Measurements from ENCODE around the gene CTNNA3. TPM values are rescaled to one million over a fixed set of nuclear protein-coding genes. Genes with fewer than 3 reads are reported as not detected.

CTNNA3 gene
- total and polyA plus RNA-seq, 4 donors = 0.16 to 2.4 (median 1.4) TPM

- H3K36me3 ChIP-seq (ENCODE audit: control insufficient read depth in 4 of 4, insufficient read depth in 3 of 4, low read depth in 1 of 4, low read length in 3 of 4) = no peaks in the 10 kb centered on the region
- H3K4me3 ChIP-seq (ENCODE audit: low read depth in 1 of 3, low read length in 3 of 3) = no peak overlapping the region
- H3K9ac ChIP-seq (ENCODE audit: low read depth in 1 of 2, low read length in 2 of 2) = no peak overlapping the region
- H3K4me1 ChIP-seq (ENCODE audit: control insufficient read depth in 4 of 4, insufficient read depth in 4 of 4, low read length in 3 of 4) = no peaks in the 10 kb centered on the region
- no peak overlapping the region for H3K27ac ChIP-seq (ENCODE audit: low read depth in 1 of 2, low read length in 2 of 2)
- H3K27me3 ChIP-seq (ENCODE audit: control insufficient read depth in 4 of 4, insufficient read depth in 4 of 4, low read length in 3 of 4) = no peaks in the 10 kb centered on the region
- no peak for DNase-seq (ENCODE audit: low spot score)
- TF ChIP-seq FOXA1 (IDR thresholded peaks at IDR 0.05) (no peak), CTCF (IDR thresholded peaks at IDR 0.05; ENCODE audit: low read depth, low read length, missing input control) (no peak), NR2F2 (IDR thresholded peaks at IDR 0.05) (no peak)
- WGBS = 81% methylated on average over 1 of the region's 1 CpG
- peaks cover 0 to 2% (median 0%) of the 10 kb centered on the region in 4 donors for H3K9me3 ChIP-seq (ENCODE audit: control insufficient read depth in 4 of 4, low read length in 3 of 4)
Observed at GRCh38 chr10:65964205-65964604, 1731.8 kb downstream of the CTNNA3 start.

- no peak for DNase-seq (ENCODE audit: low spot score)
- H3K4me3 ChIP-seq (ENCODE audit: low read depth in 1 of 3, low read length in 3 of 3) = no peak overlapping the region
- no peaks in the 10 kb centered on the region for H3K36me3 ChIP-seq (ENCODE audit: control insufficient read depth in 4 of 4, insufficient read depth in 3 of 4, low read depth in 1 of 4, low read length in 3 of 4)
- H3K9me3 ChIP-seq (ENCODE audit: control insufficient read depth in 4 of 4, low read length in 3 of 4) = no peaks in the 10 kb centered on the region
- no peak overlapping the region for H3K9ac ChIP-seq (ENCODE audit: low read depth in 1 of 2, low read length in 2 of 2)
- no peak for TF ChIP-seq FOXA2 (IDR thresholded peaks at IDR 0.05)
- no peak for TF ChIP-seq TAF1 (conservative IDR thresholded peaks at IDR 0.05)
- TF ChIP-seq ATF3 (IDR thresholded peaks at IDR 0.05) = no peak
- TF ChIP-seq HNF4A (conservative IDR thresholded peaks at IDR 0.05) = no peak
- TF ChIP-seq MAX (IDR thresholded peaks at IDR 0.05) = no peak
- TF ChIP-seq RAD21 (IDR thresholded peaks at IDR 0.05) = no peak
- TF ChIP-seq GABPA (IDR thresholded peaks at IDR 0.05 in 1 of 2, conservative IDR thresholded peaks at IDR 0.05 in 1 of 2) = no peak
- TF ChIP-seq RXRA (IDR thresholded peaks at IDR 0.05) = no peak
- TF ChIP-seq SP1 (IDR thresholded peaks at IDR 0.05) = no peak
- no peak for TF ChIP-seq ZBTB33 (IDR thresholded peaks at IDR 0.05)
- no peak for TF ChIP-seq YY1 (IDR thresholded peaks at IDR 0.05)
- no peak for TF ChIP-seq FOXA1 (IDR thresholded peaks at IDR 0.05)
- no peak overlapping the region for H3K27ac ChIP-seq (ENCODE audit: low read depth in 1 of 2, low read length in 2 of 2)
- no peaks in the 10 kb centered on the region for H3K4me1 ChIP-seq (ENCODE audit: control insufficient read depth in 4 of 4, insufficient read depth in 4 of 4, low read length in 3 of 4)
- no peaks in the 10 kb centered on the region for H3K27me3 ChIP-seq (ENCODE audit: control insufficient read depth in 4 of 4, insufficient read depth in 4 of 4, low read length in 3 of 4)
Observed at GRCh38 chr10:65952086-65952485, 1743.9 kb downstream of the CTNNA3 start.

- Histone ChIP-seq H3K27me3 (ENCODE audit: control insufficient read depth in 4 of 4, insufficient read depth in 4 of 4, low read length in 3 of 4) (no peaks in the 10 kb centered on the region), H3K9me3 (ENCODE audit: control insufficient read depth in 4 of 4, low read length in 3 of 4) (no peaks in the 10 kb centered on the region), H3K9ac (ENCODE audit: low read depth in 1 of 2, low read length in 2 of 2) (no peak overlapping the region), H3K4me3 (ENCODE audit: low read depth in 1 of 3, low read length in 3 of 3) (no peak overlapping the region), H3K4me1 (ENCODE audit: control insufficient read depth in 4 of 4, insufficient read depth in 4 of 4, low read length in 3 of 4) (no peaks in the 10 kb centered on the region), H3K36me3 (ENCODE audit: control insufficient read depth in 4 of 4, insufficient read depth in 3 of 4, low read depth in 1 of 4, low read length in 3 of 4) (no peaks in the 10 kb centered on the region), H3K27ac (ENCODE audit: low read depth in 1 of 2, low read length in 2 of 2) (no peak overlapping the region)
- WGBS = 63% methylated on average over 2 of the region's 2 CpGs
- DNase-seq (ENCODE audit: low spot score) = no peak
- TF ChIP-seq REST (IDR thresholded peaks at IDR 0.05) (no peak), MAX (IDR thresholded peaks at IDR 0.05) (no peak), HNF4G (IDR thresholded peaks at IDR 0.05) (no peak), CTCF (IDR thresholded peaks at IDR 0.05; ENCODE audit: low read depth, low read length, missing input control) (no peak), SP1 (IDR thresholded peaks at IDR 0.05) (no peak), NR2F2 (IDR thresholded peaks at IDR 0.05) (no peak), GABPA (IDR thresholded peaks at IDR 0.05 in 1 of 2, conservative IDR thresholded peaks at IDR 0.05 in 1 of 2) (no peak), RXRA (IDR thresholded peaks at IDR 0.05) (no peak), ATF3 (IDR thresholded peaks at IDR 0.05) (no peak), JUND (IDR thresholded peaks at IDR 0.05) (no peak), RAD21 (IDR thresholded peaks at IDR 0.05) (no peak), FOXA1 (IDR thresholded peaks at IDR 0.05) (no peak), HNF4A (conservative IDR thresholded peaks at IDR 0.05) (no peak)
Observed at GRCh38 chr10:65950075-65950474, 1745.9 kb downstream of the CTNNA3 start.
